HG03342 (cell line): ENCODE measurements around the gene SNF8.

Source experiments
- ATAC-seq: cut with Tn5 transposase; IDR thresholded peaks from one replicate; pipeline ENCODE4 v1.9.1; 2021; ENCODE audit warnings: mild to moderate bottlenecking, moderate library complexity; ENCODE audit not compliant: unreplicated experiment

The SNF8 gene

DNA sequence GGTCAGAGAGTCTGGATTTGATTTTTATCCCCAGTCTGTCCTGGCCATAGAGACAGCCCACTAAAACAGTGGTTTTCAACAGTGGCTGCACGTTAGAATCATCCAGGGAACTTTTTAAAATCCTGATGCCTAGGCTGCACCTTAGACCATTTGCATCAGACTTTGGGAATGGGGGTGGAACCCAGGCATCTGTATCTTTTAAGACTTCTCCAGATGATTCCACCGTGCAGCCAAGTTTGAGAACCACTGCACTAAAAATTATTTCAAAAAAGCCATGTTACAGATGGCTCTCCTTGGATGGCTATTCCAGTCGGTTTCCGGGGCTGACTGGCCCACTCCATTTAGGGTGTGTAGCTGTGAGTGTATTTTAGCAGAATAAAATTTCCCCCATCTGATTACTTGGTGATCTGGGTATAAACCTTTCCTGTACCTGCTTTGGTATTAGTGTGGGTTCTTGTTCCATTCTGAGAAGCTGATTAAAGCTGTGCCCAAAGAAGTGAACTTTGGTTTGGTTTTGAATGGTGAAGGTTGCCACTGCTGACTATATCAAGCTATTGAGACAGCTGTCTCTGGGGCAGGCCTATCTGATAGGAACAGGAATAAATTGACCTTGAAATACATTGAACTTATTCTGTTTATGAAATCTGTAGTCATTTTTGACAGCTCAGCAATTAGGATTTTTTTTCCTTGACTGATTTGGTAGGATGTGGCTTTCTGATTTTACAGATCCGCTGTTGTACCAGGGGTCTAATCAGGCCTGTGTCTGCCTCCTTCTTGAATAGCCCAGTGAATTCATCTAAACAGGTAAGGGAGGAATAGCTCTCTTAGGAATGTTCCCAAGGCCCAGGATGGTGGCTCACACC is 50.8 kb downstream of the SNF8 start:
- ATAC-seq: no peak

DNA sequence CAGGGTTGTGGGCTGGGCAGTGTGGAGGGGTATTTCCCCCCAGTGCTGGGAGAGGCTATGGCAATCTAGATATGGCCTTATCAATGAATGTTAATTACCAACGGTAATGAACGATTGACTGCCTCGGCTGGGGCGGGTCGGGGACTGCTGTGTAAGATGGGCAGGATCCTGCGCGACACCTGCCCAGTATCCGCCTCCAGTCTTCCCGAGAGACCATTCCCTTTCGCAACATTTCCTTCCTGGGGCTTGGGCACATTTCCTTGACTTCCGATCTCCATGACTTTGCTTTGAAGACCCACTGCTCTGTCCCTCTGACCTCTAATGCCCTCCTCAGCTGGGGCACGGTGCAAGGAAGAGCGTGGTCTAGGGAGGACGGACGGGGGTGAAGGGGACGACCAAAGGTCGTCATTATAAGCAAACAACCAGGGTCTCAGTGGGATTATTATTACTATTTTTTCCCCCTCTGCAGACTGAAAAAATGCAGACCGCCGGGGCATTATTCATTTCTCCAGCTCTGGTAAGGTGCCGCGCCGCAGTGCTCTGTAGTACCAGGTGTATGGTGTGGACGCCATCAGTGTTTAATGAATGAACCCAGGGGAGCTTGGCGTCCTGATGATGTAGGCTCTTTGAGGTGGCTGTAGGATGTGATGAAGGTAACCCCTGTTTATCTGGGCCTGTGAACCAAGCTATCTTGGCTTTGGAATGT is 51.5 kb downstream of the SNF8 start:
- ATAC-seq: no peak

- no peak for ATAC-seq
Measured at GRCh38 chr17:48890086-48890485, 54.6 kb downstream of the SNF8 start.

DNA sequence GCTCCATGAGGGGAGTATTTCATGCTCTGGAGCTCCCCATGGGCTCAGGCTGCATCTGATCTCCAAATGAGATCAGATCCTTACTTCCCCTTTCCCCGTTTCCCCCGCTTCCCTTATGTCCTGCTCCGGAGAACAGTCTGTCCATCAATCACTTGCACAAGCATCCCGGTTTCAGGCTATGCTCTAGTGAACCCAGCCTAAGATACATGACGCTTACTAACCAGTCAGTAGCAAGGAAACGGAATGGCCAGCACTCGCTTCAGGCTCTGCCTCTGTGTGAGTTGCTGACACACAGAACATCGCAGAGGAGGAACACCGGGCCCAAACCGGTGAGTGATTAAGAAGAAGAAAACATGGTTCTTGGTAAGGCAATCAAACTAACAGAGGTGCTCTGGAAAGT is 61.5 kb downstream of the SNF8 start:
- ATAC-seq: no peak

- no peak for ATAC-seq
Measured at GRCh38 chr17:48882272-48882671, 62.4 kb downstream of the SNF8 start.
